HG03521 (cell line): ENCODE data around the gene PPP1CA.

ENCODE experiments used
- ATAC-seq: cut with Tn5 transposase; IDR thresholded peaks from one replicate; pipeline ENCODE4 v1.9.1; 2021; ENCODE audit warnings: mild to moderate bottlenecking, moderate library complexity; ENCODE audit not compliant: unreplicated experiment

PPP1CA gene

DNA sequence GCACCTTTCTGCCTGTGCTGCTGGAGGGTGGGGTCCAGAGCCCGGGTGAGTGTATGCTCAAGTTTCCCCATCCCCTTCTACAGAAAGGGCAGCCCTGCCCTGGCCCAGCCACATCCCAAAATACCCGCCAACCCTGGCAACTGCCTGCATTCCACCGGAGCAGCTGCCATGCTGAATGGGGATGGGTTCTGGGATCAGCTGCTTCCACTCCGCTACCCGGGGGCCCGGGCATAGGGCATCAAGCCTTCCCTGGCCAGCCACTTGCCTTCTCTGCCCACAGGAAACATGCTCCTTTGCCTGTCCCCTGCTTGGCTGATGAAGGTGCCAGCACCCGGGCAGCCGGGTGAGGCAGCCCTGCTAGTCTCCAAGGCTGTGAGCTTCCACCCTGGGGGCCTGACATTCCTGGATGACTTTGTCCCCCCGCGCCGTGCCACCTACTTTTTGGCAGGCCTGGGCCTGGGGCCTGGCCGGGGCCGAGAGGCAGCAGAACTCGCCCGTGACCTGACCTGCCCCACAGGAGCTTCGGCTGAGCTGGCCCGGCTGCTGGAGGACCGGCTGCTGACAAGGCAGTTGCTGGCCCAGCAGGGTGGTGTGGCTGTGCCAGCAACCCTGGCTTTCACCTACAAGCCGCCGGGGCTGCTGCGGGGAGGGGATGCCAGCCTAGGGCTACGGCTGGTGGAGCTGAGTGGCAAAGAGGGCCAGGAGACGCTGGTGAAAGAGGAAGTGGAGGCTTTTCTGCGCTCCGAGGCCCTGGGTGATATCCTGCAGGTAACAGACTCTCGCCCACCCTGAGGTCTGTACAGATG lies 17.0 kb upstream of the PPP1CA start:
- no peak for ATAC-seq

DNA sequence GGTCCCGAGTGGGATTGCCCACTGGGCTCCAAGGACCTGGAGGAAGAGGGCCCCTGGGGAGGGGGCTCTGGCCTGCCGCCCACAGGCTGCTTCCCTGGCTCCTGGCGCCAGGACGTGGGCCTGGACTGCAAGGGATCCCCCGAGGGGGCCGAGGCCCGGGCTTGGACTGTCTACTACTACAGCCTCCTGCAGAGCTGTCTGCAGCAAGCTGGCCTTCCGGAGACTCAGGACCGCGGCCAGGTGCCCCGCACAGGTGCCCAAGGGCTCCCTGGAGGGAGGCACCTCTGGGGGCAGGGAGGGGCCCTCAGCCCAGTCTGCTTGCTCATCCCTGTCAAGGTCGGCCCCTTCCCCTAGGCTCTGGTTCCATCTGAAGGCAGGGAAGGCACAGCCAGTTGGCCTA lies 15.8 kb upstream of the PPP1CA start:
- ATAC-seq, result no peak

DNA sequence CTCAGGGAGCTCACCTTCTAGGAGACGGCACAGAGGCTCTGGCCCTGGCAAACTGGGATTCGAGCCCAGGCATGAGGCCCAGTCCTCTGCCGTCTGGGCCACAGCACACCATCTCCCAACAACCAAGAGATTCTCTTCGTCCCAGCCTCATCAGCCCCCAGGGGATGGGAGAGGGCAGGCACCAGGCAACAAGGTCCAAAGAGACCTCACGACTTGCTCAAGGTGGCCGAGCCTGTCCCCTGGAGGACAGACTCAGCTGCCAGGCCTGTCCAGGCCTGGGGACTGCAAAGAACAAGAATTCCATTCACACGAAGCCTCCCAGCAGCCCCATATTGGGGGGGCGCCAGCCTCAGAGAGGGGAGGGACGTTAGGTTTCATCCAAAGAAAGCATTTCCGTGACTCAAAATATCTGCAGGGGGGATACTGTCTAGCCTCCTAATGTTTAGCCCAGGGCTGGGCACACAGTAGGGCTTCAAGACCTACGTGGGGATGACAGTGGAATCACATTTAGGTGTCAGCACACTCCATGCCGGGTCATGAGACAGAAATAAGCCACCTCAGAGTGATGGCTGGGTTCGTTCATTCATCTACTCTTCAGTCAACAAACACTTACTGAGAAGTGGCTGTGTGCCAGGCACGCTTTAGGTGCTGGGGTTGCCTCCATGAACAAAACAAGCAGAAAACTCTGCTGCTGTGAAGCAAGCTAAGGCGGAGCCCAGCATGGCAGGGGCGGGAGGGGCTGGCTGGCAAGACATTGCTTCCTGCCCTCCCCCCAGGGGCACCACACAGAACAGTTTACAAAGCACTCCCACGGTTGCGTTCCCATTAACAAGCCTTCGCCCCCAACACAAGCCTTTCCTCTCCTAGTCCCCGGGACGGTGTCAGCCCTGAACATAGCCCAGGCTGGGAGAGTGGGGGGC lies 15.0 kb upstream of the PPP1CA start:
- ATAC-seq, result no peak

DNA sequence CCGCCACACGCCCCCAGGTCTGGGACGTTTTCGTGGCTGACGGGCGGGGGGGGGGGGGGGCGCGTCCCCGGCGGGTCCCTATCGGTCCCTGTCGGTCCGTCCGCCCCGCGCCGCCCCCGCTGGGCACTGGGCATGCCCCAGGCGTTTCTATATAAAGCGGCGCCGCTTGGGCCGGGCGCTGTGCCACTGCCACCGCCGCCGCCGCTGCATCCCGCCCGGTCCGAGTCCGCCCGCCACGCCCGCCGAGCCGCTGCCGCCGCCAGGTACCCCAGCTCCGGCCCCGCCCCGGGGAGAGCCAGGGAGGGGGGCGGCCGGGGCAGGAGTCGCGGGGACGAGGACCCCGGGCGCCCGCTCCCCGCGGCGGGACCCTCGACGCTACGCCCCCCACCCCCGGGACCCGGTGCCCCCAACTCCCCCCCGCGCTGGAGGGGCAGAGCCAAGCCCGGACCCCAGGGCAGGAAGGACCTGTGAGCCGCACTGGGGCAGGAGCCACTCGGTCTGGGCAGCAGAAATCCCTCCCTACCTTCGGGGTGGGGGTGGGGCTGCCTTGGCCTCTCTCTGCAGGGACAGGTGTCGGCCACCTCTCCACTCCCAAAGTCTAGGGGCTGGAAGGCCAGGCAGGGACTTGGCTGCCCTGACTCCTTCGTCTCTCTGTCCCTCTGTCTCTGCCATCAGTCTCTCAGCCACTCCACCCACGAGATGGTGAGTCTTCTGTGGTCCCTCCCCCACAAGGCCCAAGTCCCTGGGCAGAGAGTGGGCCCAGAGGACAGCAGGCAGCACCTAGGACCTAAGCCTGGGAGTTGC lies 14.0 kb upstream of the PPP1CA start, which contains the start of gene CARNS1:
Gene CARNS1 (plus strand): TSS at position 178 of the 804 bp plus-strand sequence. CDS start 522 bp downstream, at position 700.
- no peak for ATAC-seq

DNA sequence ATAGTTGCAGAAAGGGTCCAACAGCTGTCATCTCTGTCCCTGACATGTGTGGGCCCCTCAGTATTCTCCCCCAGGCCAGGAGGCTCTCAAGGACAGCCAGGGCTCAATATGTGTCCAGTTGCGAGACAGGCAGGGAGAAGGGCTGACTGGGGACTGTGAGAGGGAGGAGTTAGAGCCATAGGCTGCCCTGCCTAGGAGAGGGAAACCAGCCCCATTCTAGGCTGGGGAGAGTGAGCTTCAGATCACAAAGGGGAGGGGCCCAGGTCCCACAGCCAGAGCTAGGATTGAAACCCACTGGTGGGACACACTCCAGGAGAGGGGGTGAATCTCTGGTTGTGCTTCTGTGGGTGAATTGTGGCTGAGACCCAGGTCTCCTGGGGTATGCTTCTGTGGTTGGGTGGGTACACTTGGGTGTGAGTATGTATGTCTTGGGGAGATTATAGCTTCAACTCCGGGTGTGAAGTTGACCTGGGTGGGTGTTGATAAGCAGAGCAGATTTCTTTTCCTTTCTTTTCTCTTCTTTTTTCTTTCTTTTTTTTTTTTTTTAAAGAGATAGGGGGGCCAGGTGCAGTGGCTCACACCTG lies 11.7 kb upstream of the PPP1CA start:
- no peak for ATAC-seq

DNA sequence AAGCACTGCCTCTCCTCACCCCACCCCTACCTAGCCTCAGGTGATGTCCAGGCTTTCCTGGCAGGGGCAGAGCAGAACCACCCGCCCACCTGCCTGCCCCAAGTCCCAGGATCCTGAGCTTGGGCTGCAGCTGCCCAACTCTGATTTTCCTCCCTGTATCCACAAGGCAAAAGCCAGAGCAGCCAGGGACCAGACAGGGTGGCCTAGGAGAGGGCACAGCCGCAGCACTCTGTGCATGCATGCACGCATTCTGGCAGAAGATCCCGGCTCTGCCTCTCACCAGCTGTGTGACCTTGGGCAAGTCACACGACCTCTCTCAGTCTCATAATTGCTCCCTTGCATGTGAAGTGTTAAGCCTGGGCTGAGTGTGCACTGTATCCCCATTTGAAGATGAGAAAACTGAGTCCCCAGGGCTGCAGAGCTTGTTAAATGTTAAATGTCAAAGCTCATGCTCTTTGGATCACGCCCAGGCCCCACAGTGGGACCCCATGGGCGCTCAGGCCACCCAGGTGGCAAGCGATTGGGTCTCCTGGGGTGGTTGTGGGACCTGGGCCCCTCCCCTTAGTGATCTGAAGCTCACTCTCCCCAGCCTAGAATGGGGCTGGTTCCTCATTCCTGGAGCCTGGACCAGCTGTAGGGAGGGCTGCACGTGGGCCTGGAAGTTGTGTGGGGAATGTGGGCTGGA lies 11.0 kb upstream of the PPP1CA start:
- no peak for ATAC-seq

DNA sequence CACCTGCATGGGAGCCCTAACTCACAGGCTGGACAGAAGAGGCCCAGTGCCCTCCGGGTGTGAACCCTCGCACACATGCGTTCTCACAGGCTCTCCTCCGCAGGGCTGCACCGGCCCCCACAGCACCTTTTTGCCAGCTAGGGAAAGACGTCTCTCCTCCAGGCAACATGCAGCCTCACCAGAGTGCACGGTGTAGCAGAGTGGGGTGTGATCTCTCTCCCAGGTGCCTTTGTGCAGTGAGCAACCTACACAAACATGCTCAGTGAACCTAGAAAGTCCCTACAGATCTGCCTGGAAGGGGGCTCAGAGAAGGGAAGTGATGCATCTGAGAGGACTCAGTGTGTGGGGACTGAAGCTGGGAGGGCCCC lies 10.1 kb upstream of the PPP1CA start:
- ATAC-seq, result no peak

DNA sequence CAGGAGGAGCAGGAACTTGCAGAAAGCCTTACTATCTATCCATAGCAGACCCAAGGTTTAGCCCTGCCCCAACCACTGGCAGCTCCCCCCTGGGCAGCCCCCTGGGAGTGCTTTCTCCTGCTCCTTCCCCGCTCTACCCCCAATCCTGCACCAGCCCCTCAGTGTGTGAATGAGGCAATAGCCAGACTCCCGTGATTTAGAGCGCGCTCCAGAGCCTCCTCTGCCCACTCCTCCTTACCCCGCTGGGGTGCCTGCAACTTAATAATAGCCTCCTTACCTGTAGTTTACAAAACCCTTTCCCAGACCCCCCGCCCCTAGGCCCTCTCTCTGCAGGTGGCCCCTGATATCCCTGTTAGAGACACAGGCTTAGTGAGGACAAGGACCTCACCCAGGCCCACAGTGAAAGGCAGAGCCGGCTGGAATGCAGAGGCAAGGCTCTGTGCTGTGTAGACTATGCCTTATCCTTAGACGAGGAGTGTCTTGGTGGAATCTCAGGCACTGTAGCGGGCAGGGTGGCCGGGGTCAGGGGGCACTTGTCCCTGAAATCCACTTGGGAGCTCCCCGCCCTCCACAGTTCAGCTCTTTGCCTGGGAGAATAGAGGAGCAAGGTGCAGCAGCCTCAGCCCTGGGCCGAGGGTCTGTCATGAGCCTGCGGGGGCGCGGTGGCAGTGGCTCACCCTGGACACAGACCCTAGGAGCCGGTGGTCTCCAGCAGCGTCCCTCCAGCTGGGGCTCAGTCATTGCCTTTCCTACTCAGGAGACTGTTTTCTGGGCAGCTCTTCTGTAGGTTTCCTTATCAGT lies 9.5 kb upstream of the PPP1CA start:
- no peak for ATAC-seq

DNA sequence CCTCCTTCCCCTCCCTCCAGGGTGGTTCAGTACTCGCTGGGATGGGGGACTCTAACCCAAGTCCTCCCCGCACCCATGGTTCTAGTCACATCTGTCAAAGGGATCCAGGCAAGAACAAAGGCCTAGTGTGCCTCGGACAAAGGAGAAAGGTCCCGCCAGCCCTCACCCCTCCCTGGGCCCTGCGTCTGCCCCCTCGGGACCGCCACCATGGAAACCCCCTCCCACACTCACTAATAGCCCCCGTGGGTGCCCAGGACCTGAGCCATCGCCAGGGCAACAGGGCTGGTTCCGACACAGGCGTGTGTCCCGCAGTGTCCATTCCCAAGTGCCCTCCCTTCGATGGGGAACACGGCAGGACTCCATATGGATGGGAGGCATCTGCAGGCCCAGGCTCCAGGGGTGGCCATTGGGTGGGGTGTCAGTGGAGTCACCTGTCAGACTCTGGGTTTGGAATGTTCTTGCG lies 8.7 kb upstream of the PPP1CA start:
- no peak for ATAC-seq

DNA sequence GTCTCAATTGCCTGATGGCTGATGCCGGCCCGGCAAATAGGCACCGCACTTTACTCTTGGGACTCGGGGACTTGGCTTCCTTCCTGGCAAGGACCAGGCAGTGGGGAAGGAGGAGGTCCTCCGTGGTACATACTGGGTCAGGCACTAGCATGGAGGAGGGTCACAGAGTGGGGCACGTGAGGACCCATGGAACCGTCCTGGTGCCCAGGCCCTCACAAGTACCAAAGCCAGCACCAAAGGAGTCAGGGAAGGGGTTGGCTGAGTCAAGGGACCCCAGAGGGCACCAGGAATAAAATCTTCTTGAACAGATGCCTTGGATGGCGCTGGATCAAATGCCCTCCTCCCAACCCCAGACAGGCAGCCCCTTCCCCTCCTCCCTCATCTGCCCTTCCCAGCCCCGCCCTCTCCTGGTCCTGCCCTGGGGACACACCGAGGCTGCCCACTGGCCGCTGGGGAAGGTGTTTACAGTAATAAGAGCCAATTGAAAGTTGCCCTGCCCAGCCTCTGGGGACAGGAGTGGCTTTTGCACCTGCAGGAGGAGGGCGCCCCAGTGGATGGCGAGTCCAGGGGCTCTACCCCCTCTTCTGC lies 8.2 kb upstream of the PPP1CA start:
- ATAC-seq, result no peak

DNA sequence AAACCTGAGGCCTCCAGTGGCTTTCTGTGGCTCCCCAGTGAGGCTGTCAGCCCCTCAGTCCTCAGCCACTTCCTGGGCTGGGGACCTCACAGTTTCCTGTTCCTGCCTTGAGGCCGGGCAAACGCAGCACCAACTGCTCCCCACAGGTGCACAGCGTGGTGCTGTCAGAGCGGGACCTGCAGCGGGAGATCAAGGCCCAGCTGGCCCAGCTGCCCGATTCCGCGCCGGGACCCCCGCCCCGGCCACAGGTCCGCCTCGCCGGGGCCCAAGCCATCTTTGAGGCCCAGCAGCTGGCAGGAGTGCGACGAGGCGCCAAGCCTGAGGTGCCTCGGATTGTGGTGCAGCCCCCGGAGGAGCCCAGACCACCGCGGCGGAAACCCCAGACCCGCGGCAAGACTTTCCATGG lies 7.6 kb upstream of the PPP1CA start:
- peak; percentile 46 for ATAC-seq

DNA sequence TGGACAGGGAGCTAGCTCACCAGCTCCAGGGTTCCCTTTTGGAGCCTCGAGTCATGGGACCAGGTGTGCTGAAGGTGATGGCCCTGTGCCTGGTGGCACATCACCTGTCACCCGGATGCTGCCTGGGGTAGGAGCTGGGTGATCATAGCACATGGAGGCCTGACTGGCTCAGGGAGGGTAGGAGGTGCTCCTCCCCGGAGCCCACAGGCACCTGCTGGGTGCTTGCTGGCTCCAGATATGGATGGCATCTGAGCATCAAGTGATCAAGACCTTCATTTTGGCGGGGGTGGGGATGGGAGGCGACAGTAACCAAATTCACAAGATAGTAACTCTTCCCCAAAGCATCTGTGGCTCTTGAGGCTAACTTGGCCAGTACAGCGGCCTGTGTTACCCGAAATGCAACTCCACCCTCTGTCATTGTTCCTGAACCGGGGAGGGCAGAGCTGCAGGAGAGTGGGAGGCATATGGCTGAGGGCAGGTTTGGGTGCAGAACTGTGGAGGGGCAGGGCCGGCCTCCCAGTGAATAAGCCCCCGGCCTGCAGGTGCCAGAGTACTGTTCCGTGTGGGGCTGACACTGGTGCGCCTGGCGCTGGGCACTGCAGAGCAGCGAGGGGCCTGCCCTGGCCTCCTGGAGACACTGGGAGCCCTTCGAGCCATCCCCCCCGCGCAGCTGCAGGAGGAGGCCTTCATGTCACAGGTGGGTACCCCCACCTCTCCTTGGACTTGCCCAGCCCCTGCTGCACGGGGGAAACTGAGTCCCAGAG lies 7.0 kb upstream of the PPP1CA start:
- no peak for ATAC-seq

DNA sequence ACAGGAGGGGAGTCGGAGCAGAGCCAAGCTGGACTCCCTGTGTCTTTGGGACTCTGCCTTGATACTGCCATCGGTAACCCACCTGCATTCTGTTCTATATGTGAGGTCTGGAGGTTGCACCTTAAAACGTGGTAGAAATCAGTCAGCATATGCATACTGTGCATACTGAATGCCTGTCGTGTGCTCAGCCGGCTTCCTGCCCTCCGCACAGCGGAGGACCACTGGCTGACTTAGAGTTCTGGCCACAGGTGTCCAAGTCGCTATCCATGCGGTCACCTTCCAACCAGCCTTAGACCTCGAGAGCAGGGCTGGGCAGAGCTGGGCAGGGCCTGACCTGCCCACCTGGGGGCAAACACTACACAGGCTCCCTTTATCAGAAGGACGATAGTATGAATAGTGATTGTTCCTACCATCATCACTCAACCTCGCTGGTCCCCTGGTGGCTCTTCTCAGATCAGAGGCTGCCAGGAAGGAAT lies 6.1 kb upstream of the PPP1CA start:
- ATAC-seq, result no peak

DNA sequence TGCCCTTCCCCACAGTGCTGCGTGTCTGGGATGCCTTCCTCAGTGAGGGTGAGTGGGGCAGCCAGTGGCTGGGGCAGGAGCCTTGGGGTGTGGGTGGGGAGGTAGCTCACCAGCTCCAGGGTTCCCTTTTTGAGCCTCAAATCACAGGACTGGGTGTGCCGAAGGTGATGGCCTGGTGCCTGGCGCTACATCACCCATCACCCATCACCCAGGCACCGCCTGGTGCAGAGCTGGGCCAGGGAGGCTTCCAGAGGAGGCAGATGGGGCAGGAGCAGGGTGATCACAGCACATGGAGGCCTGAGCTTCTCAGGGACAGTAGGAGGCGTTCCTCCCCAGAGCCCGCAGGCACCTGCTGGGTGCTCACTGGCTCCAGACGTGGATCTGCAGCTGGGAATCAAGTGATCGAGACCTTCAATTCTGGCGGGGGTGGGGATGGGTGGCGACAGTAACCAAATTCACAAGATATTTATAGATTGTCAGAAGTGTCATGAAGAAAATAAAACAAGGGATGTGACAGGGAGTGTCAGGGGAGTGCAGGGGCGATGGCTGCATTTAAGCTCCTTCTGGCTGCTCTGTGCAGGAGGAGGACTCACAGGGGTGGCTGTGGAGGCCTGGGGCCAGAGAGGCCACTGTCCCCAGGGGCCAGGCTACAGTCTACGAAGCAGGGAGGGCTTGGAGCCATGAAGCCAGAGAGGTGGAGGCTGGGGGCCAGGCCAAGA lies 5.5 kb upstream of the PPP1CA start:
- no peak for ATAC-seq

DNA sequence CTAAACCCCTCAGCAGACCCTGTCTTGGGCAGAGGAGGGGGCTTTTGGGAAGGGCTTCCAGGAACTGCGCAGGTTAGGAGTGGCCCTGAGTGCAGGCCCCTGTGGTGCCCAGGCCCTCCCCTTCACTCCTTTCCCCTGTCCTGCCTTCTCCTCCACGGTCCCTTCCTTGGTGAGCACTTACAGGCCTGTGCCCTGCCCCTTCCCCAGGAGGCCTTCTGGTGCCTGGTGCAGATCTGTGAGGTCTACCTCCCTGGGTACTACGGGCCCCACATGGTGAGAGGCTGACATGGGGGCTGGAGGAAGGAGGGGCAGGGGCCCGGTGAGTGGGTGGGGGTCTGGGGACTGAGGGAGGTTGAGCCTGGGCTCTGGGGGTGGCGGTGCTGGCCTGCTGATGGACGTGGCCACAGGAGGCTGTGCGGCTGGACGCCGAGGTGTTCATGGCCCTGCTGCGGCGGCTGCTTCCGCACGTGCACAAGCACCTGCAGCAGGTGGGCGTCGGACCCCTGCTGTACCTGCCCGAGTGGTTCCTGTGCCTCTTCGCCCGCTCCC lies 4.8 kb upstream of the PPP1CA start:
- ATAC-seq, result no peak

DNA sequence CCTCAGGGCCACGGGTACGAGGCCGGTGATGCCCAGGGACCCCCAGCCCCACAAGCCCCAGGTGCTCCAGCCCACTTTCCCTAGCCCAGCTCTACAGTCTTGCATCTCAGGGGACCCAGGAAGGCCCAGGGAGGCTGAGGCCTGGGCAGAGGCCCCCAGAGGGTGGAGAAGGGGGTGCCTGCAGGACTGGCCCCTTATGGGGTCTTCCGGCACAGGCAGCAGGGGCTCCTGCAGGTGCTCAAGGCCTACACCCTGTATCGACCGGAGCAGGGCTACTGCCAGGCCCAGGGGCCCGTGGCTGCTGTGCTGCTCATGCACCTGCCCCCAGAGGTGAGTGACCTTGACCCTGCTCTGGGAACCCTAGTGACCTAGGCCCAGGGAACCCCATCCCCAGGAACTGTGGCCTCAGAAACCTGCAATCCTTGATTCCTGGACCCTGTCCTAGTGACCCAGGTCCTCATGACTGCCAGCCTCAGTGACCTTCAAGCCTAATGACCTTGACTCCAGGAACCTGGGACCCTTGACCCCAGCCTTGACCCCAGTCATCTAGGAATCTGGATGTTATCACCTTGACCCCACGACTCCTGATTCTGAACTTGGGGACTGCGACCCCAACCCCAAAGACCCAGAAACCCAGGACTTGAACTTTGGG lies 4.2 kb upstream of the PPP1CA start:
- no peak for ATAC-seq

DNA sequence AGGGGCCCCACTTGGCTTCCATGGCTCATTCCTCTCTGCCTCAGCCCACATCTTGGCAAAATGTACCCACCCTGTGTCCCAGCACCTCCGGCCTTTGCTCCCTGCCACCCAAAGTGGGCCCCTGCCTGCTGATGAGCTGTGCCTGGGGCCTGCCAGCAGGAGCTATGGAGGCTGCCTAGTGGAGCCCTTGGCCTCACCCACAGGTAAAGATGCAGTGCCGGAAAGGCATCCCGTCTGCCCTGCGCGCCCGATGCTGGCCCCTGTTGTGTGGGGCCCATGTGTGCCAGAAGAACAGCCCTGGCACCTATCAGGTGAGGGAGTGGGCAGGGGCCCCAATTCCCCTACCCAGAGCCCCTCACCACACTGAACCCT lies 3.5 kb upstream of the PPP1CA start:
- ATAC-seq, result no peak
